MCF 10A (cell line): Measurements from ENCODE around the gene DIDO1. TPM values are rescaled to one million over a fixed set of nuclear protein-coding genes. Genes with fewer than 3 reads are reported as not detected.

Experiments used
- BruUV-seq: library from RNA; stranded (reverse); fragments of 400-500 nt; replicated peaks from 2 replicates; lab custom pipeline; 2021; lab: Mats Ljungman, UMichigan
- CTCF ChIA-PET: fragments of 300-600 bp; sonication (Branson Sonifier 250); formaldehyde crosslinking; extraction: SDS; loops from one replicate; lab custom pipeline; 2021; ENCODE audit warnings: antibody characterized with exemption, inconsistent platforms; lab: Yijun Ruan, JAX
- POLR2A ChIA-PET: fragments of 300-600, 350-650 bp; sonication (Branson Sonifier 250); formaldehyde crosslinking; extraction: SDS; loops from one replicate; lab custom pipeline; 2020; ENCODE audit warnings: antibody characterized with exemption, inconsistent platforms; lab: Yijun Ruan, JAX
- DNase-seq: peaks from one replicate; pipeline ENCODE4 v3.0.0-alpha.2; 2018; ENCODE audit not compliant: unreplicated experiment
- H3K27ac Mint-ChIP-seq: one replicate; pipeline ENCODE4 v1.8.0; 2022; ENCODE audit warnings: mild to moderate bottlenecking, low read depth, mixed read lengths; ENCODE audit not compliant: unreplicated experiment
- H3K27me3 Mint-ChIP-seq: one replicate; pipeline ENCODE4 v1.8.0; 2022; ENCODE audit warnings: mixed read lengths; ENCODE audit not compliant: insufficient read depth, unreplicated experiment
- H3K36me3 Mint-ChIP-seq: one replicate; pipeline ENCODE4 v1.8.0; 2022; ENCODE audit warnings: mild to moderate bottlenecking, moderate library complexity, mixed read lengths; ENCODE audit not compliant: insufficient read depth, unreplicated experiment
- H3K4me1 Mint-ChIP-seq: one replicate; pipeline ENCODE4 v1.8.0; 2022; ENCODE audit warnings: mixed read lengths; ENCODE audit not compliant: insufficient read depth, unreplicated experiment
- H3K4me3 Mint-ChIP-seq: one replicate; pipeline ENCODE4 v1.8.0; 2022; ENCODE audit warnings: mild to moderate bottlenecking, moderate library complexity, mixed read lengths; ENCODE audit not compliant: unreplicated experiment
- H3K9me3 Mint-ChIP-seq: one replicate; pipeline ENCODE4 v1.8.0; 2022; ENCODE audit warnings: mixed read lengths; ENCODE audit not compliant: unreplicated experiment
- CTCF ChIP-seq: fragments of 200-600 bp; IDR thresholded peaks from one replicate; pipeline ENCODE4 v1.8.0; 2022; ENCODE audit warnings: antibody characterized with exemption, mild to moderate bottlenecking; ENCODE audit not compliant: unreplicated experiment
- intact Hi-C: fragments of 100-400 bp; cut with micrococcal nuclease; formaldehyde crosslinking; loops from 2 replicates; pipeline ENCODE4 v1.14.1; 2022
- total RNA-seq: library from RNA; stranded (reverse); gene quantifications from 2 replicates; pipeline ENCODE4 v1.2.3, GENCODE V29; 2022

The DIDO1 gene
- total RNA-seq, 1 experiment from 2014 or later, result 36.8 TPM

DNA sequence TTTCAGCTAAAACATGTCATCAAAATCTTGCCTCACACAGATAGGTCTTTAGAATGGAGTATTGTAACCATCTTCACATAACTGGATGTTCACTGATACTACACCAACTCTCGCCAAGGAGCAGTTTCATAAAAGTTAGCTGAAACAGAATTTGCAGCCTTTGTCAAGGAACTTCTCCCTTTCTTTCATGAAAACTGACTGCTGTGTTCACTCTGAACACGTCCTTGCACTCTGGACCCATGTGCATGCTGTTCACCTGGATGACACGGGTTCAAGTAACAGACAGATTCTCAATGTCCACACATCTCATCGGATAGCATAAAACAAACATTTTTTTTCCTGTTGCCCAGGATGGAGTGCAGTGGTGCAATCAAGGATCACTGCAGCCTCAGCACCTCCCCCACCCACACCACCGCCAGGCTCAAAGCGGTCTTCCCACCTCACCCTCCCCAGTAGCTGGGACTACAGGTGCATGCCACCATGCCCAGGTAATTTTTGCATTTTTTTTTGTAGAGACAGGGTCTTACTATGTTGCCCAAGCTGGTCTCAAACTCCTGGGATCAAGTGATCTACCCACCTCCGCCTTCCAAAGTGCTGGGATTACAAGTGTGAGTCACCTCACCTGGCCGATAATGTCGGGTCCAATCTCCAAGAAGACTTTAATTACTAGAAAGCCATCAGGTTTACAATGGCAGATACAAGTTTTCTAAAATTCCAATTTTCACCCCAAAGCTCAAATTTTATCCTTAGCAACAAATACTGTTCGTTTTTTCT is 9.4 kb downstream of the DIDO1 start:
- H3K27ac Mint-ChIP-seq, result no peak overlapping the region
- intact Hi-C loops, result no loop called here
- no peak for TF ChIP-seq CTCF
- peaks cover 41% of the 10 kb centered on the region for H3K4me1 Mint-ChIP-seq
- ChIA-PET CTCF (interaction anchor here (0.7 to 3.7 kb wide), 9 partner anchors 9 to 55 kb away, joined by 3 to 29 read pairs (median 4); no protein-coding TSS in a partner anchor), POLR2A (interaction anchor here (0.6 to 3.5 kb wide), 8 partner anchors 9 to 292 kb away, joined by 3 to 26 read pairs (median 5); partner anchors contain the start of genes DIDO1 and GID8)
- H3K27me3 Mint-ChIP-seq, result no peaks in the 10 kb centered on the region
- peaks cover 34% of the 10 kb centered on the region for H3K36me3 Mint-ChIP-seq
- no TSS peak for BruUV-seq
- peak; percentile 21 for DNase-seq
- H3K9me3 Mint-ChIP-seq, result no peaks in the 10 kb centered on the region
- no peak overlapping the region for H3K4me3 Mint-ChIP-seq

DNA sequence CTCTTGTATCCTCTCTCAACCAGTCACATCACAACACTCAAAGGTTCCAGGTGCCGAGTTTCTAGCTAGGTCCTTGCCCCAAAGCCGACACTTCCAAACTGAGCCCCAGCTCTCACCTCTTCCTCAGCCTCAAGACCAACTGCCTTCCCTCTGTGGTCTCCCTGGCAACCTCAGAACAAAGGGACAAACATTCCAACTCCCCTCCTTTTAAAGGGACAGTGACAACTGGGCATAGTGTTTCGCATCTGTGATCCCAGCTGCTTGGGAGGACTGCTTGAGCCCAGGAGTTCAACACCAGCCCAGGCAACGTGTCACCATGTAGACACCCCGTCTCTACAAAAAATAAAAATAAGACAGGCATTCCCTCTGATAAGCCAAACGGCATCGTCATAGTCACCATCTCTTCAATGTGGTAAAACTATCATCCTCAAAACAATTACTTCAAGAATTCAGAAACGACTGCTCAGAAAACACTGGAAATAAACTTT is 11.3 kb downstream of the DIDO1 start:
- Mint-ChIP-seq H3K27ac (peak overlapping the region; percentile 84), H3K27me3 (no peaks in the 10 kb centered on the region), H3K4me1 (peaks cover 31% of the 10 kb centered on the region), H3K4me3 (no peak overlapping the region), H3K36me3 (peaks cover 49% of the 10 kb centered on the region), H3K9me3 (no peaks in the 10 kb centered on the region)
- no peak for TF ChIP-seq CTCF
- no TSS peak for BruUV-seq
- ChIA-PET POLR2A (interaction anchor here (0.7 to 4.5 kb wide), 5 partner anchors 11 to 57 kb away, joined by 3 to 29 read pairs (median 6); partner anchors contain the start of genes DIDO1 and GID8), CTCF (interaction anchor here (0.6 to 5.3 kb wide), 5 partner anchors 7 to 853 kb away, joined by 3 to 54 read pairs (median 4); no protein-coding TSS in a partner anchor)
- intact Hi-C loops, result no loop called here
- DNase-seq, result no peak

DNA sequence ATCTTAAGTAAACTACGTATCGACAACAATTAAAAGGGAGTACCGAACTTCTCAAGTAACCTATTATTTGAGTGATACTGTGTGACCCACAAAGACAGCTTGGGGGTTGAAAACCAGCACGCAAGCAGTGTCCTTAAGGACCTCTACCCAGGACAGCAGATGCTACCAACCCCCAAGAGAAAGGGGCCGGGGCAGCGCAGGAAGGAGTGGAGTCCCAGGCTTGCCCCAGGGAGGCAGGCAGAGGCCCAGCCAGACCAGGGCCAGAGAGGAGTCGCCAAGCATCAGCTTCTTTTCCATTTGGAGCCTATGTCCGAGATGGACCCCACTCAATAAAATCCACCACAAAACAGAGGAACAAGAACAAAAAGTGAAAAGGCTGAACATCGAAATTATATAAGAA is 11.9 kb downstream of the DIDO1 start:
- no TSS peak for BruUV-seq
- POLR2A ChIA-PET, result interaction anchor here (0.7 to 4.5 kb wide), 4 partner anchors 12 to 58 kb away, joined by 3 to 29 read pairs (median 13); partner anchors contain the start of genes DIDO1 and GID8
- peaks cover 54% of the 10 kb centered on the region for H3K36me3 Mint-ChIP-seq
- CTCF ChIA-PET, result interaction anchor here (1.0 to 5.3 kb wide), 5 partner anchors 9 to 21 kb away, joined by 3 to 54 read pairs (median 4); no protein-coding TSS in a partner anchor
- H3K27ac Mint-ChIP-seq, result peak overlapping the region; percentile 84
- no peak for DNase-seq
- TF ChIP-seq CTCF, result no peak
- H3K9me3 Mint-ChIP-seq, result no peaks in the 10 kb centered on the region
- no peaks in the 10 kb centered on the region for H3K27me3 Mint-ChIP-seq
- H3K4me3 Mint-ChIP-seq, result no peak overlapping the region
- peaks cover 31% of the 10 kb centered on the region for H3K4me1 Mint-ChIP-seq
- intact Hi-C loops, result no loop called here
